Endothelial cell of umbilical vein (primary cell): ENCODE data around the gene PRAMEF18.
"Not testable (repeated sequence)": the region's sequence is repeated elsewhere in the genome, so short reads cannot be mapped to it uniquely, and the experiment has no call there.

Experiments
- EZH2 ChIP-seq: IDR thresholded peaks from 2 replicates; pipeline ENCODE4 v1.6.1; 2012; ENCODE audit warnings: borderline replicate concordance, low read depth, mild to moderate bottlenecking, moderate library complexity, low read length, inconsistent platforms; ENCODE audit not compliant: severe bottlenecking
- FOS ChIP-seq: IDR thresholded peaks from 2 replicates; pipeline ENCODE4 v1.6.1; 2011; ENCODE audit warnings: mild to moderate bottlenecking, low read length, moderate library complexity, borderline replicate concordance; ENCODE audit not compliant: insufficient read depth
- GATA2 ChIP-seq: IDR thresholded peaks from 2 replicates; pipeline ENCODE4 v1.7.0; 2011; ENCODE audit warnings: low read depth, mild to moderate bottlenecking, moderate library complexity, mixed read lengths, low read length; ENCODE audit not compliant: insufficient read length, insufficient read depth
- JUN ChIP-seq: IDR thresholded peaks from 2 replicates; pipeline ENCODE4 v1.6.1; 2011; ENCODE audit warnings: borderline replicate concordance, low read depth; ENCODE audit not compliant: insufficient read length, insufficient read depth
- MYC ChIP-seq: IDR thresholded peaks from one replicate; pipeline ENCODE4 v1.6.1; 2011; ENCODE audit warnings: mild to moderate bottlenecking, low read depth, low read length
- POLR2A ChIP-seq: IDR thresholded peaks from 2 replicates; pipeline ENCODE4 v1.6.1; 2012; ENCODE audit warnings: low read depth, mild to moderate bottlenecking, control low read depth, low read length
- POLR2AphosphoS5 ChIP-seq: IDR thresholded peaks from 2 replicates; pipeline ENCODE4 v1.6.1; 2012; ENCODE audit warnings: low read depth, mild to moderate bottlenecking, control low read depth, low read length, moderate library complexity; ENCODE audit not compliant: insufficient read depth
- TF ChIP-seq, protein P1 (sequence below), 2 donors: IDR thresholded peaks; 1 replicate in 1 of 2; 2 replicates in 1 of 2; pipeline ENCODE4 v1.5.1; 2011; ENCODE audit warnings: low read length in 2 of 2, mild to moderate bottlenecking in 2 of 2, moderate library complexity in 2 of 2, control low read depth in 1 of 2, inconsistent platforms in 1 of 2, low read depth in 1 of 2; ENCODE audit not compliant: insufficient read depth in 1 of 2; ENCODE audit errors: extremely low read depth in 1 of 2
- TF ChIP-seq, protein P2 (sequence below): IDR thresholded peaks from 2 replicates; pipeline ENCODE4 v1.6.1; 2011; ENCODE audit not compliant: insufficient read depth, insufficient read length

DNA sequence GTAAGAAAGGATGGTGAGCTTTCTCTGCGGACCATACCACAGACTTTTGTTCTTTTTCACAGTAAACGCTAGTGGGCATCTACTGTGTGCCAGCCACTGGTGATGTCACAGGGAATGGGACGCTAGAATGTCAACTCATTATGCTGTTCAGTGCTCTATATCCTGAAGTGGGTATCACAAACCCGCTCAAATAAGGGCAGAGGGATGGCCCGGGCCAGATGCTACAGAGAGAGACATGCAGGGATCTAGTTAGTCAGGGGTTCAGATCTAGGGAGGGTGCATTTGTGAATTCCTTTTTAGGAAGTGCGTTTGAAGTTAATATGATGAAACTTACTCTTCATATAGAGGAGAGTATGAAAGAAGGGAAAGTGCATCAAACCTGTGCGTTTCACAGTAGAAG lies 21.2 kb upstream of the PRAMEF18 start:
- TF ChIP-seq POLR2A, POLR2AphosphoS5, EZH2, MYC, FOS, JUN, GATA2: not testable (repeated sequence)
- TF ChIP-seq, protein P1, sequence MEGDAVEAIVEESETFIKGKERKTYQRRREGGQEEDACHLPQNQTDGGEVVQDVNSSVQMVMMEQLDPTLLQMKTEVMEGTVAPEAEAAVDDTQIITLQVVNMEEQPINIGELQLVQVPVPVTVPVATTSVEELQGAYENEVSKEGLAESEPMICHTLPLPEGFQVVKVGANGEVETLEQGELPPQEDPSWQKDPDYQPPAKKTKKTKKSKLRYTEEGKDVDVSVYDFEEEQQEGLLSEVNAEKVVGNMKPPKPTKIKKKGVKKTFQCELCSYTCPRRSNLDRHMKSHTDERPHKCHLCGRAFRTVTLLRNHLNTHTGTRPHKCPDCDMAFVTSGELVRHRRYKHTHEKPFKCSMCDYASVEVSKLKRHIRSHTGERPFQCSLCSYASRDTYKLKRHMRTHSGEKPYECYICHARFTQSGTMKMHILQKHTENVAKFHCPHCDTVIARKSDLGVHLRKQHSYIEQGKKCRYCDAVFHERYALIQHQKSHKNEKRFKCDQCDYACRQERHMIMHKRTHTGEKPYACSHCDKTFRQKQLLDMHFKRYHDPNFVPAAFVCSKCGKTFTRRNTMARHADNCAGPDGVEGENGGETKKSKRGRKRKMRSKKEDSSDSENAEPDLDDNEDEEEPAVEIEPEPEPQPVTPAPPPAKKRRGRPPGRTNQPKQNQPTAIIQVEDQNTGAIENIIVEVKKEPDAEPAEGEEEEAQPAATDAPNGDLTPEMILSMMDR (IDR thresholded peaks at IDR 0.05; ENCODE audit: extremely low read depth in 1 of 2, insufficient read depth in 1 of 2, low read depth in 1 of 2, low read length in 2 of 2) = not testable (repeated sequence)
- TF ChIP-seq, protein P2, sequence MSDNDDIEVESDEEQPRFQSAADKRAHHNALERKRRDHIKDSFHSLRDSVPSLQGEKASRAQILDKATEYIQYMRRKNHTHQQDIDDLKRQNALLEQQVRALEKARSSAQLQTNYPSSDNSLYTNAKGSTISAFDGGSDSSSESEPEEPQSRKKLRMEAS = not testable (repeated sequence)
